Hematopoietic multipotent progenitor cell treated with erythropoietin and hydrocortisone succinate and interleukin-3 and kit ligand, for 6 days (in vitro differentiated cells): Measurements from ENCODE around the gene SMC5.
"Not testable (repeated sequence)": the region's sequence is repeated elsewhere in the genome, so short reads cannot be mapped to it uniquely, and the experiment has no call there.

ENCODE experiments used
- DNase-seq: peaks from one replicate; pipeline ENCODE4 v3.0.0-alpha.2; 2015

SMC5 gene

GRCh38 chr9:70374962-70375618 is 116.3 kb downstream of the SMC5 start:
- DNase-seq: no peak

- no peak for DNase-seq
Measured at GRCh38 chr9:70382046-70382708, 123.4 kb downstream of the SMC5 start.

- no peak for DNase-seq
Measured at GRCh38 chr9:70382709-70383605, 124.2 kb downstream of the SMC5 start.

GRCh38 chr9:70385426-70385825 is 126.6 kb downstream of the SMC5 start:
- no peak for DNase-seq

- no peak for DNase-seq
Measured at GRCh38 chr9:70387663-70388062, 128.9 kb downstream of the SMC5 start.

GRCh38 chr9:70389188-70389587 is 130.4 kb downstream of the SMC5 start:
- DNase-seq: no peak

GRCh38 chr9:70389621-70390266 is 131.0 kb downstream of the SMC5 start:
- DNase-seq: no peak

GRCh38 chr9:70390933-70391341 is 132.2 kb downstream of the SMC5 start:
- DNase-seq: no peak

GRCh38 chr9:70392189-70392588 is 133.4 kb downstream of the SMC5 start:
- peak; percentile 58 for DNase-seq

- no peak for DNase-seq
Measured at GRCh38 chr9:70392850-70393249, 134.1 kb downstream of the SMC5 start.

- DNase-seq: no peak
Measured at GRCh38 chr9:70395652-70396051, 136.9 kb downstream of the SMC5 start.

- peak; percentile 97 for DNase-seq
Measured at GRCh38 chr9:70398145-70398556, 139.4 kb downstream of the SMC5 start.

- DNase-seq: no peak
Measured at GRCh38 chr9:70399141-70399540, 140.4 kb downstream of the SMC5 start.

GRCh38 chr9:70400107-70400892 is 141.5 kb downstream of the SMC5 start:
- no peak for DNase-seq

- DNase-seq: not testable (repeated sequence)
Measured at GRCh38 chr9:70401241-70401640, 142.5 kb downstream of the SMC5 start.

- no peak for DNase-seq
Measured at GRCh38 chr9:70402213-70402612, 143.4 kb downstream of the SMC5 start.

- DNase-seq: no peak
Measured at GRCh38 chr9:70403166-70403565, 144.4 kb downstream of the SMC5 start.

GRCh38 chr9:70403618-70404025 is 144.8 kb downstream of the SMC5 start:
- no peak for DNase-seq

GRCh38 chr9:70404261-70404660 is 145.5 kb downstream of the SMC5 start:
- no peak for DNase-seq
